Colonic mucosa (tissue), 4 donors: ENCODE results near the gene LYVE1. TPM values are rescaled to one million over a fixed set of nuclear protein-coding genes. Genes with fewer than 3 reads are reported as not detected.
A peak's percentile ranks its signal among the peaks of the same experiment; 100 is the strongest.

Experiments
- DNase-seq: peaks from one replicate; pipeline ENCODE4 v3.0.0-alpha.2; 2020
- H3K27ac ChIP-seq: fragments of 200-600 bp; one replicate; pipeline ENCODE4 v1.8.0; 2021
- H3K27me3 ChIP-seq: fragments of 200-600 bp; one replicate; pipeline ENCODE4 v1.8.0; 2021
- H3K36me3 ChIP-seq: fragments of 200-600 bp; one replicate; pipeline ENCODE4 v1.8.0; 2021
- H3K4me1 ChIP-seq: fragments of 200-600 bp; one replicate; pipeline ENCODE4 v1.8.0; 2021; ENCODE audit warnings: mild to moderate bottlenecking
- H3K4me3 ChIP-seq: fragments of 200-600 bp; one replicate; pipeline ENCODE4 v1.8.0; 2021
- H3K9ac ChIP-seq, 2 donors: one replicate each; pipeline ENCODE4 v1.7.0; 2013; ENCODE audit warnings: control low read depth in 2 of 2, low read depth in 2 of 2, low read length in 2 of 2
- H3K9me3 ChIP-seq: fragments of 200-600 bp; one replicate; pipeline ENCODE4 v1.8.0; 2021
- intact Hi-C: fragments of 100-400 bp; cut with DNase I; formaldehyde crosslinking; loops from one replicate; pipeline ENCODE4 v1.14.1; 2022
- total RNA-seq, 2 donors: library from RNA; stranded (reverse); fragmentation: NEBNext Ultra II Directional in 1 of 2; extraction: Animal tissue kit (Norgen Biotek cat#: 25700) in 1 of 2; gene quantifications; one replicate each; pipeline ENCODE4 v1.2.1, GENCODE V29; 2021
- TF ChIP-seq, protein P1 (sequence below): fragments of 200-600 bp; IDR thresholded peaks from one replicate; pipeline ENCODE4 v1.8.0; 2022; ENCODE audit warnings: antibody characterized with exemption, mild to moderate bottlenecking
- donor health status: healthy.
- donor health status: DM: no; HTN: no; CAD: no.
- donor health status: DM: no; HTN: no; CAD: no.

LYVE1 gene
- total RNA-seq, 2 donors from 2014 or later, result 10.3 to 29.3 TPM

DNA sequence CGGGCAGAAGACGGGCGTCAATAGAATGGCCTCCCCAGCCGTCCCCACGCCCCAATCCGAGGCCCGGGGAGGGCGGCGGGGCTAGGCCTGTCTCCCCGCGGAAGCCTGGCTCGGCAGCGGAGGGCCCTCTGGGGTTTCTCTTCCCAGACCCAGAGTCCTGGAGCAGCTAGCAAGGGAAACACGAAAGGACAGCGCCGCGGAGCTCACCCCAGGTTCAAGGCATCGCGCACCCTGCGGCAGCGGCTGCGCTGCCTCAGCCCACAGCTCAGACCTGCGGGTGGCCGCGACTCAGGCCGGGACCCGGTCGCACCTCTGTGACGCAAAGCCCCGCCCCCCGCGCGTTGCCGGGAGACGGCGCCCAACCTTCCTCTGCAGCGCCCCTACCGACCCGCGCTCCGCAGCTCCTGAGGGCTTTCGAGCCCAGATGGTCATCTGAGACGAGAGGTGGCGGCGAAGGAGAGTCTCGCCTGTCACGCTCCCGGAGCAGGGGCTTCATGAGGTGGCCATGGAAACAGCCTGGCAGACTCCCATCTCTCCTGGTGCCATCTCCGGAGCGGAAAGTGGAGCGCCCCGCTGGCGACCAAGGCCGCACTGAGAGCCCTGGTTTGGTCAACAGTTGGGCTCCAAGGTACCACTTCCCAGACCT, 27.4 kb downstream of the LYVE1 start, which contains the start of gene RNF141:
Gene RNF141 (minus strand): TSS at position 273 of the 646 bp plus-strand sequence. CDS start 7,029 bp downstream, outside the sequence.
- Histone ChIP-seq H3K9me3 (no peaks in the 10 kb centered on the region), H3K27me3 (no peaks in the 10 kb centered on the region), H3K4me1 (peaks cover 4% of the 10 kb centered on the region), H3K4me3 (peak within 1 kb of the TSS; percentile 86), H3K27ac (peak within 1 kb of the TSS; percentile 85), H3K36me3 (no peaks in the 10 kb centered on the region), H3K9ac (peak within 1 kb of the TSS; percentile 79 to 87)
- TF ChIP-seq, protein P1, sequence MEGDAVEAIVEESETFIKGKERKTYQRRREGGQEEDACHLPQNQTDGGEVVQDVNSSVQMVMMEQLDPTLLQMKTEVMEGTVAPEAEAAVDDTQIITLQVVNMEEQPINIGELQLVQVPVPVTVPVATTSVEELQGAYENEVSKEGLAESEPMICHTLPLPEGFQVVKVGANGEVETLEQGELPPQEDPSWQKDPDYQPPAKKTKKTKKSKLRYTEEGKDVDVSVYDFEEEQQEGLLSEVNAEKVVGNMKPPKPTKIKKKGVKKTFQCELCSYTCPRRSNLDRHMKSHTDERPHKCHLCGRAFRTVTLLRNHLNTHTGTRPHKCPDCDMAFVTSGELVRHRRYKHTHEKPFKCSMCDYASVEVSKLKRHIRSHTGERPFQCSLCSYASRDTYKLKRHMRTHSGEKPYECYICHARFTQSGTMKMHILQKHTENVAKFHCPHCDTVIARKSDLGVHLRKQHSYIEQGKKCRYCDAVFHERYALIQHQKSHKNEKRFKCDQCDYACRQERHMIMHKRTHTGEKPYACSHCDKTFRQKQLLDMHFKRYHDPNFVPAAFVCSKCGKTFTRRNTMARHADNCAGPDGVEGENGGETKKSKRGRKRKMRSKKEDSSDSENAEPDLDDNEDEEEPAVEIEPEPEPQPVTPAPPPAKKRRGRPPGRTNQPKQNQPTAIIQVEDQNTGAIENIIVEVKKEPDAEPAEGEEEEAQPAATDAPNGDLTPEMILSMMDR, result peak; percentile 80
- peak; percentile 98 for DNase-seq
- intact Hi-C loops, result no loop called here

DNA sequence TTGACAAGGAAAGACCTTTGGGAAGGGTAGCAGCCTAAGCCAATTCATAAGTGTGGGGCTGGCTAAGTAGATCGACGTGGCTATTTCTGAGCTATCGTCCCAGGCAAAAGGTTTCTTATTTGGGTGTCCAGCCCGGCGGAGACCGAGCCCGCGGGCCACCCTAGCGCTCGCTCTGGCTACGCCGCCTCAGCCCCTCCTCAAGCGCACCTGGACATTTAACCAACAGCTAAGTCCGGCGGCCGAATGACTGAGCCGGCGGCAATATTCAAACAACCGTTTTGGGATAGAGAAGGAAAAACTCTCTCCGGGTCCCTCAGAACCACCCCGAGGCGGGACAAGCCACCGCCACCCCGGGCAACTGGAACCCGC, 27.9 kb downstream of the LYVE1 start:
- Histone ChIP-seq H3K4me1 (peaks cover 4% of the 10 kb centered on the region), H3K9ac (peak overlapping the region; percentile 79 to 87), H3K9me3 (no peaks in the 10 kb centered on the region), H3K4me3 (peak overlapping the region; percentile 86), H3K36me3 (no peaks in the 10 kb centered on the region), H3K27me3 (no peaks in the 10 kb centered on the region), H3K27ac (peak overlapping the region; percentile 85)
- TF ChIP-seq, protein P1, result no peak
- intact Hi-C loops, result no loop called here
- peak; percentile 63 for DNase-seq

DNA sequence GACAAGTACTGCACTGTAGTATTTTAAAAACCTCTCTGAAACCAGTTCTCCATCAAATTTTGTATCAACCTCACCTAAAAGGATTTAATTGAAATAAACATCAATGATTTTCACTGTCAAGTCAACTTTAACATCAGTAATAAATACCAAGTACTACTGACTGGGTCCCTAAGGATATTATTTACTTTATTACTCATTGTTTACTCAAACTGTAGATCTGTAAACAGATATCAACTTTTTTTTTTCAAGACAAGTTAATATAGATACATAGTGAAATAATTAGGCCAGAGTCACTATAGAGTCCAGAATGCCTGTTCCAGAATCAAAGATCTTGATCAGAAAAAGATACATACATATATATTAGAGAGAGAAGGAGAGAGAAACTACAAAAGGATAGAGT, 29.1 kb downstream of the LYVE1 start:
- intact Hi-C loops, result no loop called here
- no peak overlapping the region for H3K4me3 ChIP-seq
- H3K36me3 ChIP-seq, result no peaks in the 10 kb centered on the region
- no peak overlapping the region for H3K9ac ChIP-seq
- TF ChIP-seq, protein P1, result no peak
- no peaks in the 10 kb centered on the region for H3K27me3 ChIP-seq
- H3K27ac ChIP-seq, result no peak overlapping the region
- DNase-seq, result no peak
- H3K4me1 ChIP-seq, result peaks cover 6% of the 10 kb centered on the region
- no peaks in the 10 kb centered on the region for H3K9me3 ChIP-seq

DNA sequence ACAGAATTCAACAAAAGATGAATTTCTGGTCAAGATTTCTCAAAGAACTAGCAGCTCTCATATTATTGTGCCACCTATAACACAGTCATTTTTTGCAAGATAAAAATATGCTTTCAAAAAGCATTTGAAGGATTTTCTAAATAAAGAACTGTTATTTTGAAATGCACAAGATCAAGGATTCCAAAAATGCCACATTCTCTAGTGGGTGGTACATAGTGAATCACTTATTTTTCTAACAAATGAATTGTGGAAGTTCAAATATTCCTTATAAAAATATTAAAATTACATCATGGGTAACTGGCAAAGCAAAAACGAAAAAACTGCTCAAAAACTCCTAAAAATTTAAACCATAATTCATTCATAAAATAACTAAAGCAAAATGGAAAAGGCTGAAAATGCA, 29.5 kb downstream of the LYVE1 start:
- no peak overlapping the region for H3K27ac ChIP-seq
- no peak overlapping the region for H3K9ac ChIP-seq
- intact Hi-C loops, result no loop called here
- H3K36me3 ChIP-seq, result no peaks in the 10 kb centered on the region
- peaks cover 6% of the 10 kb centered on the region for H3K4me1 ChIP-seq
- TF ChIP-seq, protein P1, result no peak
- no peaks in the 10 kb centered on the region for H3K9me3 ChIP-seq
- H3K27me3 ChIP-seq, result no peaks in the 10 kb centered on the region
- H3K4me3 ChIP-seq, result no peak overlapping the region
- no peak for DNase-seq

DNA sequence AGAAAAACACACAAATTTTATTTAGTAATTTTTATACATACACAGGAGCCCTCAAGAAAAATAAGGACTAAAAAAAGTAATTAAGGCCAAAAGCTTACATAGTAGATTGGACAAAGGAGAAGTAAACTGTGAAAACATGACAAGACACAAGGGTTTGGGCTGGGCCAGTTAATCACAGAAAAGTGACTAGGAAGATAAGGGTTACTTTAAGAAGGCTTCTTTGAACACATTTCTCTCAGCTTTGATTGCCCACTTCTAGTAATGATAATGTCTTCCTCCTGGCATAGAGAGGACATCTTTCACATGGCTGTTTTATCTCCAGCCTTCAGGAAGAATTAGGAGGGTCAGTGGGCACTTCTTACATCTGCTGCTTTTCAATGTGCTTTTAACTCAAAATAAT, 30.9 kb downstream of the LYVE1 start:
- H3K27ac ChIP-seq, result no peak overlapping the region
- no peak for DNase-seq
- no peak overlapping the region for H3K9ac ChIP-seq
- no peaks in the 10 kb centered on the region for H3K36me3 ChIP-seq
- peaks cover 6% of the 10 kb centered on the region for H3K4me1 ChIP-seq
- intact Hi-C loops, result no loop called here
- TF ChIP-seq, protein P1, result no peak
- no peaks in the 10 kb centered on the region for H3K27me3 ChIP-seq
- no peak overlapping the region for H3K4me3 ChIP-seq
- H3K9me3 ChIP-seq, result no peaks in the 10 kb centered on the region
